ENCODE results near the gene MSANTD7.
"Not testable (repeated sequence)": the region's sequence is repeated elsewhere in the genome, so short reads cannot be mapped to it uniquely, and the experiment has no call there.

Gene MSANTD7
- 28.4 to 44.4 (median 35.2) reads per million in 9 experiments for total RNA-seq

- peak; percentile 85 for ATAC-seq (replicated peaks)
- Mint-ChIP-seq H3K4me1 (ENCODE audit: low read depth in 2 of 2) (peaks cover 15 to 16% of the 10 kb centered on the region in 2 donors), H3K27me3 (no peaks in the 10 kb centered on the region)
Observed at GRCh38 chr10:14837757-14838581, at the start of gene MSANTD7, which contains the start of the genes CDNF and HSPA14. TSS of gene MSANTD7 (plus strand) at chr10:14838306. CDS start at chr10:14842285, 3,979 bp downstream. TSS of gene CDNF (minus strand) at chr10:14838037. CDS start at chr10:14837946, 91 bp downstream. TSS of gene HSPA14 (plus strand) at chr10:14838306. CDS start at chr10:14838403, 97 bp downstream.

GRCh38 chr10:14798636-14799035 is 39.5 kb upstream of the MSANTD7 start:
- no peaks in the 10 kb centered on the region for H3K27me3 Mint-ChIP-seq
- ATAC-seq (replicated peaks), result no peak
- H3K4me1 Mint-ChIP-seq (ENCODE audit: low read depth in 2 of 2), result peaks cover 0 to 2% of the 10 kb centered on the region in 2 donors
- no peak overlapping the region for H3K4me3 Mint-ChIP-seq
- H3K27ac Mint-ChIP-seq, result no peak overlapping the region
- DNase-seq, result no peak
- H3K9me3 Mint-ChIP-seq, result no peaks in the 10 kb centered on the region
- H3K36me3 Mint-ChIP-seq (ENCODE audit: insufficient read depth), result no peaks in the 10 kb centered on the region

More at GRCh38 chr10:14837757-14838581, at the start of gene MSANTD7, which contains the start of the genes CDNF and HSPA14:
- Mint-ChIP-seq H3K36me3 (ENCODE audit: insufficient read depth) (peaks cover 36% of the 10 kb centered on the region), H3K4me3 (peak within 1 kb of the TSS; percentile 96 to 97), H3K27ac (peak within 1 kb of the TSS; percentile 97 to 98), H3K9me3 (no peaks in the 10 kb centered on the region)
- DNase-seq, result peak; percentile 98 to 99 (median 99)

GRCh38 chr10:14800397-14800796 is 37.7 kb upstream of the MSANTD7 start:
- peaks cover 0 to 2% of the 10 kb centered on the region in 2 donors for H3K4me1 Mint-ChIP-seq (ENCODE audit: low read depth in 2 of 2)
- no peak overlapping the region for H3K4me3 Mint-ChIP-seq
- no peak for ATAC-seq (replicated peaks)

GRCh38 chr10:14801723-14802122 is 36.4 kb upstream of the MSANTD7 start:
- ATAC-seq (replicated peaks), result no peak

More at GRCh38 chr10:14800397-14800796, 37.7 kb upstream of the MSANTD7 start:
- H3K9me3 Mint-ChIP-seq, result no peaks in the 10 kb centered on the region
- H3K36me3 Mint-ChIP-seq (ENCODE audit: insufficient read depth), result no peaks in the 10 kb centered on the region
- no peak overlapping the region for H3K27ac Mint-ChIP-seq
- no peak for DNase-seq
- no peaks in the 10 kb centered on the region for H3K27me3 Mint-ChIP-seq

GRCh38 chr10:14803827-14804226 is 34.3 kb upstream of the MSANTD7 start:
- no peak for ATAC-seq (replicated peaks)
- no peak overlapping the region for H3K27ac Mint-ChIP-seq
- peaks cover 0 to 2% of the 10 kb centered on the region in 2 donors for H3K4me1 Mint-ChIP-seq (ENCODE audit: low read depth in 2 of 2)
- DNase-seq, result no peak
- no peaks in the 10 kb centered on the region for H3K27me3 Mint-ChIP-seq
- H3K36me3 Mint-ChIP-seq (ENCODE audit: insufficient read depth), result no peaks in the 10 kb centered on the region
- H3K9me3 Mint-ChIP-seq, result no peaks in the 10 kb centered on the region
- no peak overlapping the region for H3K4me3 Mint-ChIP-seq

More at GRCh38 chr10:14801723-14802122, 36.4 kb upstream of the MSANTD7 start:
- no peak overlapping the region for H3K4me3 Mint-ChIP-seq
- no peaks in the 10 kb centered on the region for H3K9me3 Mint-ChIP-seq
- no peaks in the 10 kb centered on the region for H3K27me3 Mint-ChIP-seq
- peaks cover 0 to 2% of the 10 kb centered on the region in 2 donors for H3K4me1 Mint-ChIP-seq (ENCODE audit: low read depth in 2 of 2)
- H3K36me3 Mint-ChIP-seq (ENCODE audit: insufficient read depth), result no peaks in the 10 kb centered on the region
- DNase-seq, result no peak
- H3K27ac Mint-ChIP-seq, result no peak overlapping the region

- Mint-ChIP-seq H3K9me3 (no peaks in the 10 kb centered on the region), H3K27me3 (no peaks in the 10 kb centered on the region), H3K27ac (no peak overlapping the region), H3K4me1 (ENCODE audit: low read depth in 2 of 2) (no peaks in the 10 kb centered on the region), H3K36me3 (ENCODE audit: insufficient read depth) (no peaks in the 10 kb centered on the region), H3K4me3 (no peak overlapping the region)
- DNase-seq (no peak), ATAC-seq (replicated peaks) (no peak)
Observed at GRCh38 chr10:14806318-14806717, 31.8 kb upstream of the MSANTD7 start.

GRCh38 chr10:14810969-14811953 is 26.8 kb upstream of the MSANTD7 start:
- Mint-ChIP-seq H3K36me3 (ENCODE audit: insufficient read depth) (no peaks in the 10 kb centered on the region), H3K27ac (no peak overlapping the region), H3K9me3 (no peaks in the 10 kb centered on the region), H3K27me3 (no peaks in the 10 kb centered on the region), H3K4me1 (ENCODE audit: low read depth in 2 of 2) (peaks cover 4 to 10% of the 10 kb centered on the region in 2 donors), H3K4me3 (no peak overlapping the region)
- ATAC-seq (replicated peaks), result no peak
- no peak for DNase-seq

- Mint-ChIP-seq H3K9me3 (no peaks in the 10 kb centered on the region), H3K36me3 (ENCODE audit: insufficient read depth) (peaks cover 4% of the 10 kb centered on the region), H3K4me1 (ENCODE audit: low read depth in 2 of 2) (peaks cover 4 to 10% of the 10 kb centered on the region in 2 donors), H3K4me3 (peak overlapping the region in 1 of 2 donors; percentile 54), H3K27me3 (no peaks in the 10 kb centered on the region), H3K27ac (no peak overlapping the region)
- no peak for DNase-seq
- ATAC-seq (replicated peaks), result peak; percentile 33
Observed at GRCh38 chr10:14812271-14812670, 25.8 kb upstream of the MSANTD7 start.

- Mint-ChIP-seq H3K4me3 (no peak overlapping the region), H3K4me1 (ENCODE audit: low read depth in 2 of 2) (peaks cover 4 to 10% of the 10 kb centered on the region in 2 donors), H3K9me3 (no peaks in the 10 kb centered on the region), H3K27me3 (no peaks in the 10 kb centered on the region), H3K36me3 (ENCODE audit: insufficient read depth) (peaks cover 4% of the 10 kb centered on the region), H3K27ac (no peak overlapping the region)
- ATAC-seq (replicated peaks) (no peak), DNase-seq (no peak)
Observed at GRCh38 chr10:14815681-14816080, 22.4 kb upstream of the MSANTD7 start.

GRCh38 chr10:14816717-14817116 is 21.4 kb upstream of the MSANTD7 start:
- H3K4me3 Mint-ChIP-seq; ATAC-seq (replicated peaks); DNase-seq: not testable (repeated sequence)

GRCh38 chr10:14820010-14820774 is 17.9 kb upstream of the MSANTD7 start:
- no peaks in the 10 kb centered on the region for H3K9me3 Mint-ChIP-seq
- ATAC-seq (replicated peaks) (no peak), DNase-seq (no peak)
- no peaks in the 10 kb centered on the region for H3K27me3 Mint-ChIP-seq
- H3K36me3 Mint-ChIP-seq (ENCODE audit: insufficient read depth), result peaks cover 4% of the 10 kb centered on the region
- H3K27ac Mint-ChIP-seq, result no peak overlapping the region
- peaks cover 0 to 3% of the 10 kb centered on the region in 2 donors for H3K4me1 Mint-ChIP-seq (ENCODE audit: low read depth in 2 of 2)
- no peak overlapping the region for H3K4me3 Mint-ChIP-seq

More at GRCh38 chr10:14816717-14817116, 21.4 kb upstream of the MSANTD7 start:
- H3K27me3 Mint-ChIP-seq; H3K9me3 Mint-ChIP-seq; H3K4me1 Mint-ChIP-seq (ENCODE audit: low read depth in 2 of 2); H3K27ac Mint-ChIP-seq; H3K36me3 Mint-ChIP-seq (ENCODE audit: insufficient read depth): not testable (repeated sequence)

- Mint-ChIP-seq H3K9me3 (no peaks in the 10 kb centered on the region), H3K27ac (peak overlapping the region in 1 of 2 donors; percentile 78), H3K4me3 (no peak overlapping the region), H3K4me1 (ENCODE audit: low read depth in 2 of 2) (peaks cover 0 to 3% of the 10 kb centered on the region in 2 donors), H3K27me3 (no peaks in the 10 kb centered on the region), H3K36me3 (ENCODE audit: insufficient read depth) (peaks cover 4% of the 10 kb centered on the region)
- ATAC-seq (replicated peaks) (no peak), DNase-seq (no peak)
Observed at GRCh38 chr10:14820775-14821154, 17.3 kb upstream of the MSANTD7 start.

Data from effector memory CD8-positive, alpha-beta T cell (primary cell).